Measurements from ENCODE around the gene UPF1.

Gene UPF1

GRCh38 chr19:18905513-18906236 is 73.9 kb downstream of the UPF1 start:
- H3K27ac ChIP-seq = no peak overlapping the region
- TF ChIP-seq CTCF (conservative IDR thresholded peaks at IDR 0.05) = no peak

GRCh38 chr19:18906605-18907519 is 75.1 kb downstream of the UPF1 start:
- no peak overlapping the region for H3K27ac ChIP-seq
- TF ChIP-seq CTCF (conservative IDR thresholded peaks at IDR 0.05) = no peak

- H3K27ac ChIP-seq = no peak overlapping the region
- no peak for TF ChIP-seq CTCF (conservative IDR thresholded peaks at IDR 0.05)
Observed at GRCh38 chr19:18908917-18909619, 77.3 kb downstream of the UPF1 start.

- TF ChIP-seq CTCF (conservative IDR thresholded peaks at IDR 0.05) = no peak
- no peak overlapping the region for H3K27ac ChIP-seq
Observed at GRCh38 chr19:18910010-18910409, 78.3 kb downstream of the UPF1 start.

- no peak for TF ChIP-seq CTCF (conservative IDR thresholded peaks at IDR 0.05)
Observed at GRCh38 chr19:18910801-18911436, 79.2 kb downstream of the UPF1 start.

GRCh38 chr19:18912933-18913332 is 81.2 kb downstream of the UPF1 start:
- no peak for TF ChIP-seq CTCF (conservative IDR thresholded peaks at IDR 0.05)
- no peak overlapping the region for H3K27ac ChIP-seq

More at GRCh38 chr19:18910801-18911436, 79.2 kb downstream of the UPF1 start:
- no peak overlapping the region for H3K27ac ChIP-seq
